ENCODE results near the gene SLAMF1. TPM values are rescaled to one million over a fixed set of nuclear protein-coding genes. Genes with fewer than 3 reads are reported as not detected.

Gene SLAMF1
- total RNA-seq, 1 experiment from 2014 or later = 2.2 TPM

DNA sequence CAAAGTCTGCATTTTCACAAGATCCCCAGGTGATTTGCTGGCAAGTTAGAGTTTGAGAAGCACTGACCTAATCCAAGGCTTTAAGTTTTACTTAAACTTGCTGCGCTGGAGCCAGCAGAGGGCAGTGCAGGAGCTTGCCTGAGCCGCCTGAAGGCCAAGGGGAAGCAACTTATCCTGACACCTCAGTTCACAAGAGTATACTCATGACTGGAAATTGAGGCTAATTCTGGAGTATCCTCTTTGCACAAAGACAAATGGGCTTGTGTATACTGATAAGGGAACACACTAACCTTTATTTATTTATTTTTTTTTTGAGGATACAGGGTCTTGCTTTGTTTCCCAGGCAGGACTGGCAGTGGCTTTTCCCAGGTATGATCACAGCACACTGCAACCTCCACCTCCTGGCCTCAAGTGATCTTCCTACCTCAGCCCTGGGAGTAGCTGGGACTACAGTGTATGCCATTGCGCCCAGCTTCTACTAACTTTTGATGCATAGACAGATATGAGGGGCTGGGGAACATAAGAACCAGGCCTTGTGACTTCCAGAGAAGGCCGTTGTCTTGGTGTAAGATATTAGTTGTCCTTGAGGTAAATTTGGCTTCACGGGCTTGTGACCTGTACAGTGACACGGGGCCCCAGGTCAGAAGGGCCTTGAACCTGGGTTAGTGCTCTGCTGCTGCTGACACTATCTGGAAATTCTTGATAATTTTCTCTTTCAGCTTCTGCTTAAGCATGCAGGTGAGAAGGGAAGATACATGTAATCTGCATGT is 29.0 kb upstream of the SLAMF1 start:
- intact Hi-C loops (cut with micrococcal nuclease; ENCODE audit: unreplicated experiment) = loop anchor here (2.0 to 5.0 kb wide), 2 partner anchors 69 to 247 kb away; no protein-coding TSS in a partner anchor
- ChIA-PET POLR2A (ENCODE audit: low non-redundant PET) (interaction anchor here (0.6 kb wide), 1 partner anchor 39 kb away, joined by 5 read pairs; no protein-coding TSS in a partner anchor), CTCF (interaction anchor here (0.6 to 1.3 kb wide), 5 partner anchors 9 to 310 kb away, joined by 4 to 9 read pairs (median 4); no protein-coding TSS in a partner anchor)
- TF ChIP-seq, protein P1, sequence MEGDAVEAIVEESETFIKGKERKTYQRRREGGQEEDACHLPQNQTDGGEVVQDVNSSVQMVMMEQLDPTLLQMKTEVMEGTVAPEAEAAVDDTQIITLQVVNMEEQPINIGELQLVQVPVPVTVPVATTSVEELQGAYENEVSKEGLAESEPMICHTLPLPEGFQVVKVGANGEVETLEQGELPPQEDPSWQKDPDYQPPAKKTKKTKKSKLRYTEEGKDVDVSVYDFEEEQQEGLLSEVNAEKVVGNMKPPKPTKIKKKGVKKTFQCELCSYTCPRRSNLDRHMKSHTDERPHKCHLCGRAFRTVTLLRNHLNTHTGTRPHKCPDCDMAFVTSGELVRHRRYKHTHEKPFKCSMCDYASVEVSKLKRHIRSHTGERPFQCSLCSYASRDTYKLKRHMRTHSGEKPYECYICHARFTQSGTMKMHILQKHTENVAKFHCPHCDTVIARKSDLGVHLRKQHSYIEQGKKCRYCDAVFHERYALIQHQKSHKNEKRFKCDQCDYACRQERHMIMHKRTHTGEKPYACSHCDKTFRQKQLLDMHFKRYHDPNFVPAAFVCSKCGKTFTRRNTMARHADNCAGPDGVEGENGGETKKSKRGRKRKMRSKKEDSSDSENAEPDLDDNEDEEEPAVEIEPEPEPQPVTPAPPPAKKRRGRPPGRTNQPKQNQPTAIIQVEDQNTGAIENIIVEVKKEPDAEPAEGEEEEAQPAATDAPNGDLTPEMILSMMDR (conservative IDR thresholded peaks at IDR 0.05; ENCODE audit: low read depth, low read length) = peak; percentile 93
- no peak for TF ChIP-seq EZH2 (IDR thresholded peaks at IDR 0.05; ENCODE audit: borderline replicate concordance, low read depth, low read length, poor library complexity, severe bottlenecking)
- DNase-seq (ENCODE audit: low spot score) = peak; percentile 70
- Histone ChIP-seq H3K9me3 (ENCODE audit: low read depth, low read length, poor library complexity, severe bottlenecking) (no peaks in the 10 kb centered on the region), H3K36me3 (ENCODE audit: insufficient read depth, low read length, poor library complexity, severe bottlenecking) (no peaks in the 10 kb centered on the region), H3K4me1 (ENCODE audit: insufficient read depth, low read length, poor library complexity, severe bottlenecking) (no peaks in the 10 kb centered on the region), H3K27ac (ENCODE audit: low read depth, low read length, poor library complexity, severe bottlenecking) (no peak overlapping the region), H3K27me3 (replicated peaks; ENCODE audit: insufficient read depth, low read depth, low read length, poor library complexity) (peaks cover 12% of the 10 kb centered on the region), H3K4me3 (ENCODE audit: low read depth, low read length, poor library complexity, severe bottlenecking) (no peak overlapping the region)
- BruUV-seq (replicated peaks) = no TSS peak

GRCh38 chr1:160674415-160674814 is 27.6 kb upstream of the SLAMF1 start:
- TF ChIP-seq, protein P1 (conservative IDR thresholded peaks at IDR 0.05; ENCODE audit: low read depth, low read length) = no peak
- TF ChIP-seq EZH2 (IDR thresholded peaks at IDR 0.05; ENCODE audit: borderline replicate concordance, low read depth, low read length, poor library complexity, severe bottlenecking) = no peak
- Histone ChIP-seq H3K27ac (ENCODE audit: low read depth, low read length, poor library complexity, severe bottlenecking) (no peak overlapping the region), H3K36me3 (ENCODE audit: insufficient read depth, low read length, poor library complexity, severe bottlenecking) (no peaks in the 10 kb centered on the region), H3K4me3 (ENCODE audit: low read depth, low read length, poor library complexity, severe bottlenecking) (no peak overlapping the region), H3K4me1 (ENCODE audit: insufficient read depth, low read length, poor library complexity, severe bottlenecking) (no peaks in the 10 kb centered on the region), H3K27me3 (replicated peaks; ENCODE audit: insufficient read depth, low read depth, low read length, poor library complexity) (peaks cover 12% of the 10 kb centered on the region), H3K9me3 (ENCODE audit: low read depth, low read length, poor library complexity, severe bottlenecking) (peaks cover under 1% of the 10 kb centered on the region)
- DNase-seq (ENCODE audit: low spot score) = no peak
- POLR2A ChIA-PET (ENCODE audit: low non-redundant PET) = no interaction called here
- BruUV-seq (replicated peaks) = no TSS peak
- intact Hi-C loops (cut with micrococcal nuclease; ENCODE audit: unreplicated experiment) = loop anchor here (2.0 kb wide), 1 partner anchor 246 kb away; no protein-coding TSS in a partner anchor
- CTCF ChIA-PET = no interaction called here

- ChIA-PET POLR2A (ENCODE audit: low non-redundant PET) (no interaction called here), CTCF (no interaction called here)
- H3K27ac ChIP-seq (ENCODE audit: low read depth, low read length, poor library complexity, severe bottlenecking) = no peak overlapping the region
- peaks cover 12% of the 10 kb centered on the region for H3K27me3 ChIP-seq (replicated peaks; ENCODE audit: insufficient read depth, low read depth, low read length, poor library complexity)
- H3K9me3 ChIP-seq (ENCODE audit: low read depth, low read length, poor library complexity, severe bottlenecking) = peaks cover 6% of the 10 kb centered on the region
- no peaks in the 10 kb centered on the region for H3K4me1 ChIP-seq (ENCODE audit: insufficient read depth, low read length, poor library complexity, severe bottlenecking)
- no peak for TF ChIP-seq EZH2 (IDR thresholded peaks at IDR 0.05; ENCODE audit: borderline replicate concordance, low read depth, low read length, poor library complexity, severe bottlenecking)
- TF ChIP-seq, protein P1 (conservative IDR thresholded peaks at IDR 0.05; ENCODE audit: low read depth, low read length) = no peak
- H3K36me3 ChIP-seq (ENCODE audit: insufficient read depth, low read length, poor library complexity, severe bottlenecking) = no peaks in the 10 kb centered on the region
- no peak for DNase-seq (ENCODE audit: low spot score)
- no peak overlapping the region for H3K4me3 ChIP-seq (ENCODE audit: low read depth, low read length, poor library complexity, severe bottlenecking)
- BruUV-seq (replicated peaks) = no TSS peak
- intact Hi-C loops (cut with micrococcal nuclease; ENCODE audit: unreplicated experiment) = no loop called here
These were observed 26.2 kb upstream of the SLAMF1 start for GRCh38 chr1:160672789-160673695.

All from A673 (cell line).